Muscle layer of duodenum (tissue), 2 donors: ENCODE results near the gene CXCL3.

Experiments used
- H3K27ac ChIP-seq: one replicate; pipeline ENCODE4 v1.7.0; 2013; ENCODE audit warnings: mild to moderate bottlenecking, low read length
- H3K27me3 ChIP-seq: one replicate; pipeline ENCODE4 v1.7.0; 2013; ENCODE audit warnings: low read depth, mild to moderate bottlenecking, control low read depth, low read length
- H3K36me3 ChIP-seq, 2 donors: one replicate each; pipeline ENCODE4 v1.7.0; 2013; ENCODE audit warnings: low read length in 2 of 2, control low read depth in 1 of 2, mild to moderate bottlenecking in 1 of 2; ENCODE audit not compliant: insufficient read depth in 2 of 2, control insufficient read depth in 1 of 2
- H3K4me1 ChIP-seq, 2 donors: one replicate each; pipeline ENCODE4 v1.7.0; 2013; ENCODE audit warnings: low read length in 2 of 2, mild to moderate bottlenecking in 2 of 2, control low read depth in 1 of 2, moderate library complexity in 1 of 2; ENCODE audit not compliant: insufficient read depth in 2 of 2, control insufficient read depth in 1 of 2
- H3K4me3 ChIP-seq, 2 donors: one replicate each; pipeline ENCODE4 v1.7.0; 2013; ENCODE audit warnings: low read length in 2 of 2, low read depth in 1 of 2, mild to moderate bottlenecking in 1 of 2
- H3K9me3 ChIP-seq, 2 donors: one replicate each; pipeline ENCODE4 v1.7.0; 2013; ENCODE audit warnings: low read length in 2 of 2, control low read depth in 1 of 2, mild to moderate bottlenecking in 1 of 2; ENCODE audit not compliant: control insufficient read depth in 1 of 2
- donor health status: healthy.

The CXCL3 gene

GRCh38 chr4:74032064-74032463 lies 6.4 kb downstream of the CXCL3 start:
- Histone ChIP-seq H3K27ac (no peak overlapping the region), H3K4me1 (no peaks in the 10 kb centered on the region), H3K36me3 (no peaks in the 10 kb centered on the region), H3K9me3 (peaks cover 0 to 6% of the 10 kb centered on the region in 2 donors), H3K4me3 (no peak overlapping the region), H3K27me3 (no peaks in the 10 kb centered on the region)

DNA sequence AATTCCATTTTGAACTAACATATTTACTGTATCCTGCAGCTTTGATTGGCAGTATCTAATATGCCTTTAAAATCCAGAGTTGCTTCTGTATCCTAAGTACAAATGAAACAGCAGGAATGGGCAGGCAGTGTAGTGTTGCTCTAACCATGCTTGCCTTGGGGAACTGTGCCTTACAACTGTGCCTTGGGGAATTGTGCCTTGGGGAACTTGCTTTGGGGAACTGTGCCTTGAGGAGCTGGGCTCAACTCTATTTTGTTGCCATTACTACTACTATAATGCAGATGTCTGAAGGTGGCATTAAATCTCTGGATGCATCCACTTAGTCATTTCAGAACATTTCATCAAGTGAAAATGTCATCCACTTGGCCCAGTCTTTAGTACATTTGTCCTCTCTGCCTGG lies 6.9 kb downstream of the CXCL3 start:
- H3K9me3 ChIP-seq: peaks cover 0 to 6% of the 10 kb centered on the region in 2 donors
- no peaks in the 10 kb centered on the region for H3K27me3 ChIP-seq
- no peak overlapping the region for H3K27ac ChIP-seq
- H3K4me1 ChIP-seq: no peaks in the 10 kb centered on the region
- H3K4me3 ChIP-seq: no peak overlapping the region
- H3K36me3 ChIP-seq: no peaks in the 10 kb centered on the region

- Histone ChIP-seq H3K4me1 (no peaks in the 10 kb centered on the region), H3K9me3 (peaks cover 0 to 6% of the 10 kb centered on the region in 2 donors), H3K27me3 (no peaks in the 10 kb centered on the region), H3K27ac (no peak overlapping the region), H3K4me3 (no peak overlapping the region), H3K36me3 (no peaks in the 10 kb centered on the region)
Measured at GRCh38 chr4:74030285-74030684, 8.2 kb downstream of the CXCL3 start.

GRCh38 chr4:74028504-74028903 lies 10.0 kb downstream of the CXCL3 start:
- Histone ChIP-seq H3K9me3 (peaks cover 0 to 6% of the 10 kb centered on the region in 2 donors), H3K4me3 (no peak overlapping the region), H3K4me1 (no peaks in the 10 kb centered on the region), H3K36me3 (no peaks in the 10 kb centered on the region), H3K27me3 (no peaks in the 10 kb centered on the region), H3K27ac (no peak overlapping the region)

DNA sequence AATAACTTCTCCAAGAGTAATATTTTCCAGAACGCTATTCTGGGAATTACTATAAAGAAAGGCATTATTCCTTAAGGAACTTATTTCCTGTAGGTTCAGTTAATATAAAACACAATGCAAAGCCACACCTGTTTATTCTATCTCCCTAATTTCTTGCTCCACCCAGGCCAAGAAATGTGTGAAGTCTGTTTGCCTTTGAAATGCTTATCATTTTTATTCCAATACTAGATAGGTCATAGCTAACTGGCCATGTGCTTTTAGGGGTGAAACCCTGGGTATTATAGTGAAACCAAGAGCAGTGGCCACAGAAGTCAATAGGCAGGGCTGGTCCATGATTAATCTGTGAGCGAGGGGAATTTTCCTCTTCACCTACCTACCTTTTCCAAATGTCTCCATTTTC lies 14.8 kb downstream of the CXCL3 start:
- Histone ChIP-seq H3K9me3 (peaks cover 0 to 2% of the 10 kb centered on the region in 2 donors), H3K27ac (peak overlapping the region; percentile 52), H3K27me3 (no peaks in the 10 kb centered on the region), H3K36me3 (no peaks in the 10 kb centered on the region), H3K4me1 (no peaks in the 10 kb centered on the region), H3K4me3 (no peak overlapping the region)

DNA sequence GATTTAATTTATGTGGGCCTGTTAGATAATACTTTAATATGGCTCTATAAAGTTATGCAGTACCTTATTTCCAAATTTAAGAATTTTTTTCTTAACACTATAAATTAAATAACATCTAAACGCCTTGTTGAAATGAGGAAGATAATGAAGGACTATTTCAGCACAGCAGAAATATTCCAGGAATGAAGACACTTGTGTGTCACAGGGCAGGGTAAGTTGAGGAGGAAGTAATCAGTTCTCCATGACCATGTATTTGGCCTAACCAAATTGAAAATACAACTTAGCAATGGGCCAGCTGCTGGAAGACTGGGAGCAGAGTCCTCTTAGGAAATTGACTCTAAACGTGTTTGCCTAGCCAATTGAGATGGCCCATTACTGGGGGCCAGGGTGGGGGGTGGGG lies 16.9 kb downstream of the CXCL3 start:
- H3K27ac ChIP-seq: no peak overlapping the region
- H3K9me3 ChIP-seq: no peaks in the 10 kb centered on the region
- no peaks in the 10 kb centered on the region for H3K36me3 ChIP-seq
- no peaks in the 10 kb centered on the region for H3K4me1 ChIP-seq
- H3K27me3 ChIP-seq: no peaks in the 10 kb centered on the region
- no peak overlapping the region for H3K4me3 ChIP-seq

- Histone ChIP-seq H3K4me1 (no peaks in the 10 kb centered on the region), H3K27ac (no peak overlapping the region), H3K4me3 (no peak overlapping the region), H3K27me3 (no peaks in the 10 kb centered on the region), H3K9me3 (no peaks in the 10 kb centered on the region), H3K36me3 (no peaks in the 10 kb centered on the region)
Measured at GRCh38 chr4:74018771-74019170, 19.7 kb downstream of the CXCL3 start.

GRCh38 chr4:74018116-74018515 lies 20.4 kb downstream of the CXCL3 start:
- Histone ChIP-seq H3K27me3 (no peaks in the 10 kb centered on the region), H3K9me3 (no peaks in the 10 kb centered on the region), H3K4me3 (no peak overlapping the region), H3K36me3 (no peaks in the 10 kb centered on the region), H3K27ac (no peak overlapping the region), H3K4me1 (no peaks in the 10 kb centered on the region)

GRCh38 chr4:74016068-74016467 lies 22.4 kb downstream of the CXCL3 start:
- no peaks in the 10 kb centered on the region for H3K27me3 ChIP-seq
- no peak overlapping the region for H3K4me3 ChIP-seq
- no peaks in the 10 kb centered on the region for H3K4me1 ChIP-seq
- H3K36me3 ChIP-seq: no peaks in the 10 kb centered on the region
- no peak overlapping the region for H3K27ac ChIP-seq
- no peaks in the 10 kb centered on the region for H3K9me3 ChIP-seq

DNA sequence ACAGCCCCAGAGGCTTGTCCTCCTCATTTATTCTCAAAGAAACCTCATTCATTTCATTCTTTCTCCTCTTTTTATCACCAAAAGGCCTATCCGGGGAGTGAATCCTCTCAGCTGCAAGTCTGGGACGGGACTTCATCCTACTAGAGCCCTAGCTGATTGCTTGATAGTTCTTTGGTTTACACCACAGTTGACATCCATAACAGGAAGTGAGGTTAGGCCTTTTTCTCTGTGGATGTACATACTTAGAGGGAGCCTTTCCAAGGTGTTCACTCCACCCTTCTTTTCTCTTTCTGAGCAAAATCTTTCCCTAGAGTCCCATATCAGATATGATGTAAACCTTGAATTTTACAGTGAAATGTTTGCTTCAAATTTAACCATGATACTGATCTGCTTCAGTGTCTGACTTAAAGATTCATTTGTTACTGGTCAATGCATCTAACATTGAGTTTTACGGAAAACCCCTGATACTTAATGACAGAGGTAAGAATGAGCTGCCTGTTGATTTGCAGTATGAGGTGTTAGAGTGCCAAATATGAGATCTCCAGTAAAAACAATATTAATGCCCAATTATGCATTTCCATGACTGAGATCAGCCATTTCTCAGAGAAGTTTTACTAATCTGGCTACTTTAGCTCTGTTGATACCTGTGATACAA lies 23.2 kb downstream of the CXCL3 start:
- no peaks in the 10 kb centered on the region for H3K36me3 ChIP-seq
- no peaks in the 10 kb centered on the region for H3K27me3 ChIP-seq
- no peaks in the 10 kb centered on the region for H3K9me3 ChIP-seq
- H3K27ac ChIP-seq: no peak overlapping the region
- H3K4me3 ChIP-seq: no peak overlapping the region
- no peaks in the 10 kb centered on the region for H3K4me1 ChIP-seq

- Histone ChIP-seq H3K36me3 (no peaks in the 10 kb centered on the region), H3K4me1 (no peaks in the 10 kb centered on the region), H3K27ac (no peak overlapping the region), H3K27me3 (no peaks in the 10 kb centered on the region), H3K9me3 (no peaks in the 10 kb centered on the region), H3K4me3 (no peak overlapping the region)
Measured at GRCh38 chr4:74014332-74014731, 24.2 kb downstream of the CXCL3 start.

- Histone ChIP-seq H3K4me1 (no peaks in the 10 kb centered on the region), H3K27me3 (no peaks in the 10 kb centered on the region), H3K36me3 (no peaks in the 10 kb centered on the region), H3K27ac (no peak overlapping the region), H3K4me3 (no peak overlapping the region), H3K9me3 (no peaks in the 10 kb centered on the region)
Measured at GRCh38 chr4:74013264-74013663, 25.2 kb downstream of the CXCL3 start.
